HS-27A (cell line): ENCODE results near the gene RTBDN.

ENCODE experiments used
- DNase-seq: peaks from one replicate; pipeline ENCODE4 v3.0.0-alpha.2; 2012; ENCODE audit warnings: low read depth, missing footprints

RTBDN gene

DNA sequence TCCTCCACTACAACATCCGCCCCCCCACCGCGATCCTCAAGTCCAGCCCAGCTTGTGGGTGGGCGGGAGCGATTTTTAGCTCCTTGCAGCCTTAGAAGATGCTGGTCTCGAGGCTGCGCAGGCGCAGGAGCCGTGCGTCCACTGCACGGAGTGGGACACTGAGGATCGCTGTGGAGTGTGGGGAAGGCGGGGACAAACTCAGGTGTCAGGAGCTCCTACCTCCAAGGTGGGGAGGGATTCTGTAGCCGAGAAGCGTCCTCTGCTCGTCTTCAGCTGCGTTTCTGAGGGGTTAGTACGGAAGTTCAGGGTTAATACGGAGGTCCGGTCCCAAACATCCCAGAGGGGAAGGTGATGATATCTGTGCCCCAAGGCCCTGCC is at the start of gene RTBDN:
Gene RTBDN, minus strand, starts transcription at position 14 of the 378 bp plus-strand sequence. CDS start 4,600 bp downstream, outside the sequence.
- DNase-seq, result no peak

DNA sequence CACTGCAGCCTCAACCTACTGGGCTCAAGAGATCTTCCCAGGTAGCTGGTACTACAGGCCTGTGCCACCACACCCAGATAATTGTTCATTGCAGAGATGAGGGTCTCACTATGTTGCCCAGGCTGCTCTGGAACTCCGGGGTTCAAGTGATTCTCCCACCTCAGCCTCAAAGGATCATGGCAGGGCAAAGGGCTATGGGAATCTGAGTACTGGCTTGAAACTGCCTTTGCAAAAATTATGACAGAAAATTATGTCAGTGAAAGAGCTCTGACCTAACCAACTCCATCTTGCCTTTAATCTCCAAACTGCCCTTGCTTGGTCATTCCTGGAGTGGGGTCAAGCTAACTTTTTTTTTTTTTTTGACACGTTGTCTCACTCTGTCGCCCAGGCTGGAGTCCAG is 48.2 kb upstream of the RTBDN start:
- DNase-seq, result no peak

DNA sequence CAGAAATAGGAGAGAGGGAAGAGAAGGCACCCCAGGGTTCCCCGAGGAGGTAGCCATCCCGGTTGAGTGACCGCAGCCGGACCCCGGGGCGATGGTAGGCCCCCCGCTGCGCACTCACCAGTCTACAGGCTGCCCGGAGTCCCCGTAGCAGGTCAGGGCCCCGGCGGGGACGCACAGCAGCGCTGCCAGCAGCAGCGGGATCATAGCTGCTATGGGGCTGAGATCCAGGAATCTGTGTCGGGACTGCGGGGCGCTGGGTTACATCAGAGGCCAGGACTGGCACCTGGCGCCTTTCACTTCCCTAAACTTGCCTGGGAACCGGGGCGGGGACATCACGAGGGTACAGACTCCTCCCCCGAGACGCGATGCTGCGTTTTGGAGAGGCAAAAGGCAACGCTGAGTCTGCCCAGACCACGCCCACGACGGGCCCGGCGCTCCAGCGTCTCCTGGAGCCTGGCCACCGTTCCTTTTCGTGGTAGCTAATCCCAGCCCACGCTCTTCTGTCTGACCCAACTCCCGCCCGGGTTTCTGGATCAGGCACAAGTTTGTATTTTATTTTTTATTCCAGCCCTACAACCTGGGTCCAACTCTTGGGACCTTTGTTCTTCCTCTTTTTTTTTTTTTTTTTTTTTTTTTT is 46.9 kb upstream of the RTBDN start, which contains the start of gene DNASE2:
Gene DNASE2, minus strand, starts transcription at position 278 of the 637 bp plus-strand sequence. Its CDS starts 74 bp downstream, at position 204.
- peak; percentile 76 for DNase-seq

DNA sequence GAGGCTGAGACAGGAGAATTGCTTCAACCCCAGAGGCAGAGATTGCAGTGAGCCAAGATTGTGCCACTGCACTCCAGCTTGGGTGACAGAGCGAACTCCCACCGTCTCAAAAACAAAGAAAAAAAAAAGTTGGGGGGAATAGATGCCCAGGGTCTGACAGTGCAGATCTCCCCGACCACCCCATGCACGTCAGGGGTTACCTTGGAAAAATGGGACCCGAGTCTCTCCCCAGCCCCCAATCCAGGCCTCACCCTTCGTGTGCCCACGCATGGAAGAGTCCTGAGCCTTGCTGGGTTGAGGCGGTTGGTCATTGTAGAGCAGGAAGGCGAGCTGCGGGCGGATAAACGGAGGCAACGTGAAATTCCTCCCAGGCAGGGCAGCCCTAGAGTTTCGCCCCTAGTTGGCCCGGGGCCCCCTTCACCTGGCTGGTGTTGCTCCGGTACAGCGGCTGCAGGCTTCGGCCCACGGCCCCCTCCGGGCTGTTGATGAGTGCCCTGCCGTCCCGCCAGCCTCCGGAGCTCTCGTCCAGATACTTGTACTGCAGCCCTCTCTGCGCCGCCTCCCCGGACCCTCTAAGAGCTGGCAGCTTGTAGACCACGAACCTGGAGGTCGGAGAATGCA is 46.3 kb upstream of the RTBDN start:
- DNase-seq, result no peak

DNA sequence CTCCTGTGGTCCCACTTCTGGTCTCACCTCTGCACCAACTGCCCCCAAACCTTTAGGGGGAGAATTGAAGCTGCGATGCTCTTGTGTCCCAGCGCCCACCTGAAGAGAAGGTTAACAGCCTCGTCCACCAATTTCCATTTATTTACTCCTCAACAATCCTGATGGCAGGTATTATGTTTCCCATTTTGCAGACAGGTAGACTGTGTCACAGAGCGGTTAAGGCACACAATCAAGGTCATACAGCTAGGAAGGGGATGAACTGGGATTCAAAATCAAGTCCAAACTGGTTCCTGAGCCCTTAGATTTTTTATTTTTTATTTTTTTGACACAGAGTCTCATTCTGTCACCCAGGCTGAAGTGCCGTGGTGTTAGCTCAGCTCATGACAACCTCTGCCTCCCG is 40.7 kb upstream of the RTBDN start:
- DNase-seq, result no peak

DNA sequence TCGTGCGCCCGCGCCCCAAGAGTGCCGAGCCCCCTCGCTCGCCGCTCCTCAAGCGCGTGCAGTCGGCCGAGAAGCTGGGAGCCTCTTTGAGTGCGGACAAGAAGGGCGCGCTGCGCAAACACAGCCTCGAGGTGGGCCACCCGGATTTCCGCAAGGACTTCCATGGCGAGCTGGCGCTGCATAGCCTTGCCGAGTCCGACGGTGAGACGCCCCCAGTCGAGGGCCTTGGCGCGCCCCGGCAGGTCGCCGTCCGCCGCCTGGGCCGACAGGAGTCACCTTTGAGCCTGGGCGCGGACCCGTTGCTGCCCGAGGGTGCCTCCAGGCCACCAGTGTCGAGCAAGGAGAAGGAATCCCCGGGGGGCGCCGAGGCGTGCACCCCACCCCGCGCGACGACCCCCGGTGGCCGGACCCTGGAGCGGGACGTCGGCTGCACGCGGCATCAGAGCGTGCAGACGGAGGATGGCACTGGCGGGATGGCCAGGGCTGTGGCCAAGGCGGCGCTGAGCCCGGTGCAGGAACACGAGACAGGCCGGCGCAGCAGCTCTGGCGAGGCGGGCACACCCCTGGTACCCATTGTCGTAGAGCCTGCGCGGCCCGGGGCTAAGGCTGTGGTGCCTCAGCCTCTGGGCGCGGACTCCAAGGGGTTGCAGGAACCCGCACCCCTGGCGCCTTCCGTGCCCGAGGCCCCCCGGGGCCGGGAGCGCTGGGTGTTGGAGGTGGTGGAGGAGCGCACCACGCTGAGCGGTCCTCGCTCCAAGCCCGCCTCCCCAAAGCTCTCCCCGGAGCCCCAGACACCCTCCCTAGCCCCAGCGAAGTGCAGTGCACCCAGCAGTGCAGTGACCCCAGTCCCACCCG is 39.7 kb upstream of the RTBDN start:
- DNase-seq, result no peak

DNA sequence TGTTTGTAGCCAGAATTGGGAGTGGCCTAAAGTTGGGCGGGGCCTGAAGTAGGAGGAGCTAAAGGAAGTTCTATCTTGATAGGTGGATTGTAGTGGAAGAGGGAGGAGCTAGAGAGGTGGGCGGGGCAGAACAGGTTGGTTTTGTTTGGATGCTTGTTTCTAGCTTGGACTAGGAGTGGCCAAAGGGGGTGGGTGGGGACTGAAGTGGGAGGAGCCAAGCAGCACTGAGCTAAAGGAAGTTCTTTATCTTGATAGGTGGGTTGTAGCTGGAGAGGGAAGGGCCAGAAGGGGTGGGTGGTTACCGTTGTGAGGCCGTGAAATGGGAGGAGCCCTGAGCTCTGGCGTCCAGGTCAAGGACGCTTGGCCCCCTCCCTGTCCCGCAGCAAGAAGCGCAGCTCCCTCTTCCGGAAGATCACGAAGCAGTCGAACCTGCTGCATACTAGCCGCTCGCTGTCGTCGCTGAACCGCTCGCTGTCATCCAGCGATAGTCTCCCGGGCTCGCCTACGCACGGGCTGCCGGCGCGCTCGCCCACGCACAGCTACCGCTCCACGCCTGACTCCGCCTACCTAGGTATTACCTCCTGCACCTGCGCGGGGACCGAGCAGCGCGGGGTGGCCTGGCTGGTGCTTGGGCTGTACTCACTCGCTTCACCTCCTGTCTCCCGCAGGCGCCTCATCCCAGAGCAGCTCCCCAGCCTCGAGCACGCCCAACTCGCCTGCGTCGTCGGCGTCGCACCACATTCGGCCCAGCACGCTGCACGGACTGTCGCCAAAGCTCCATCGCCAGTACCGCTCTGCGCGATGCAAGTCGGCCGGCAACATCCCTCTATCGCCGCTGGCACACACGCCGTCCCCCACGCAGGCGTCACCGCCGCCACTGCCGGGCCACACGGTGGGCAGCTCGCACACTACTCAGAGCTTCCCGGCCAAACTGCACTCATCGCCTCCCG is 38.8 kb upstream of the RTBDN start:
- DNase-seq, result no peak

DNA sequence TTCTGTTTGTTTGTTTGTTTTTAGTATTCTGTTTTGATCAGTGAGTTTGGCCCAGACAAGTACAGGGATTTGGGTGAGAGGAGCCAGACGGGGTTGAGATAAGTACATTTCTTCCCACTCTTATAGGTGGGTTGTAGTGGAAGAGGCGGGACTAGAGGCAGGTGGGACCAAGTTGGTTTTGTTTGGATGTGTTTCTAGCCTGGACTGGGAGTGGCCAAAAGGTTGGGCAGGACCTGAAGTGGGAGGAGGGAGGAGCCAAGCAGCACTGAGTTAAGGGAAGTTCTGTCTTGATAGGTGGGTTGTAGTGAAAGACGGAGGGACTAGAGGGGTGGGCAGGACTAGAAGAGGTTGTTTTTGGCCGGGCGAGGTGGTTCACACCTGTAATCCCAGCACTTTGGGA is 37.9 kb upstream of the RTBDN start:
- no peak for DNase-seq

DNA sequence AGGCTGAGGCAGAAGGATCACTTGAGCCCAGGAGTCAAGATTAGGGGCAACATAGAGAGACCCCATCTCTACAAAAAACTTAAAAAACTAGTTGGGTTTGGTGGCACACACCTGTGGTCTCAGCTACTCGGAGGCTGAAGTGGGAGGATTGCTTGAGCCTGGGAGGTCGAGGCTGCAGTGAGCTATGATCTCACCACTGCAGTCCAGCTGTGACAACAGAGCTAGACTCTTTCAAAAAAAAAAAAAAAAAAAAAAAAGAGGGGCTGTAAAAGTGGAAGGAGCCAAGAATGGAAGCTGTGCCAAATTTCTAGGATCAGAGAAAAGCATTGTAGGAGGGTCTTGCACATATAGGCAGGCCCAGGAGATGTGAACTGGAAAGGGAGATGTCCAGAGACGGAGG is 37.3 kb upstream of the RTBDN start:
- DNase-seq, result no peak

DNA sequence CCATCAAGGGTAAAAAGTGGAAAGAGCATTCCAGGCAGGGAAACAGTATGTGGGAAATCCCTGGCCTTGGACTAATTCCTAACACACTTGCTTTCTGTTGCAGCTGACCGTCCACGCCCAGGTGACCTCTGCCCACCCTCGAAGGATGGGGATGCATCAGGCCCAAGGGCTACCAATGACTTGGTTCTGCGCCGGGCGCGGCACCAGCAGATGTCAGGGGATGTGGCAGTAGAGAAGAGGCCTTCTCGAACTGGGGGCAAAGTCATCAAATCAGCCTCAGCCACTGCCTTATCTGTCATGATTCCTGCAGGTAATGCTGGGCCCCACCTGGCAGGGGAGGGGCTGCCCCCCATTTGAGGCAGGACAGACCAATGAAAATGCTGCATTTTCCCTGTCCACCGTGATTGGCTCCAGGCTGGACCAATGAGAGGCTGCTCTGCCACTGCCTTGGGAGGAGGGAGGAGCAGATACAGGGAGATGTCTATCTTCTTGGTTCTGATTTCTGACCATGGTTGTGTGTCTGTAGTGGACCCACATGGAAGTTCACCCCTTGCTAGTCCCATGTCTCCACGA is 34.2 kb upstream of the RTBDN start:
- DNase-seq, result no peak

DNA sequence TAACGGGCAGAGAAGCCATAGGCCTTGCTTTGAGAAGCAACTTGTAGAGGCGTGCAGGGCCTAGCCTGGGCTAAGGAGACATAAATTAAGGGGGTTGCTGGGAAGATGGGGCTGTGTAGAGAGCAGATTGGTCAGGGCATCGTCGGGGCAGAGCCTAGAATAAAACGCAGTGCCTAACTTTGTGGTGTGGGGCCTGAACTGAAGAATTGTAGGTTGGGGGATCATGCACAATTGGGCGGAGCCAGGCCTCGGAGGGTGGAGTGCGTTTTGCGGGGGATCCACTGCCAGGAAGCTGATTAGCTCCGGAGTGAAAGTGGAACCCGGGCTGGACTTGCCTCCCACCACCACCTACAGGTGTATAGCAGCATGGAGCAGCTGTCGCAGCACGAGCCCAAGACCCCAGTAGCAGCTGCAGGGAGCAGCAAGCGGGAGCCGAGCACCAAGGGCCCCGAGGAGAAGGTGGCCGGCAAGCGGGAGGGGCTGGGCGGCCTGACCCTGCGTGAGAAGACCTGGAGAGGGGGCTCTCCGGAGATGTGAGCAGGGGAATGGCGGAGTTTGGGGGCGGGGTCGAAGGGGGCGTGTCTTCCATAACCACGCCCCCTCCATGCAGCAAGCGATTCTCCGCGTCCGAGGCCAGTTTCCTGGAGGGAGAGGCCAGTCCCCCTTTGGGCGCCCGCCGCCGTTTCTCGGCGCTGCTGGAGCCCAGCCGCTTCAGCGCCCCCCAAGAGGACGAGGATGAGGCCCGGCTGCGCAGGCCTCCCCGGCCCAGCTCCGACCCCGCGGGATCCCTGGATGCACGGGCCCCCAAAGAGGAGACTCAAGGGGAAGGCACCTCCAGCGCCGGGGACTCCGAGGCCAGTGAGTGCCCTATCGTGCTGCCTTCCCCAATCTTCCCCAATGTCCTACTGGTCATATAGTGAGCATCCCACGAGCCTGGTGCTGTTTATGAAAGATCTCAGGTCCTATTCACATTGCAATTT is 33.0 kb upstream of the RTBDN start:
- DNase-seq, result no peak

DNA sequence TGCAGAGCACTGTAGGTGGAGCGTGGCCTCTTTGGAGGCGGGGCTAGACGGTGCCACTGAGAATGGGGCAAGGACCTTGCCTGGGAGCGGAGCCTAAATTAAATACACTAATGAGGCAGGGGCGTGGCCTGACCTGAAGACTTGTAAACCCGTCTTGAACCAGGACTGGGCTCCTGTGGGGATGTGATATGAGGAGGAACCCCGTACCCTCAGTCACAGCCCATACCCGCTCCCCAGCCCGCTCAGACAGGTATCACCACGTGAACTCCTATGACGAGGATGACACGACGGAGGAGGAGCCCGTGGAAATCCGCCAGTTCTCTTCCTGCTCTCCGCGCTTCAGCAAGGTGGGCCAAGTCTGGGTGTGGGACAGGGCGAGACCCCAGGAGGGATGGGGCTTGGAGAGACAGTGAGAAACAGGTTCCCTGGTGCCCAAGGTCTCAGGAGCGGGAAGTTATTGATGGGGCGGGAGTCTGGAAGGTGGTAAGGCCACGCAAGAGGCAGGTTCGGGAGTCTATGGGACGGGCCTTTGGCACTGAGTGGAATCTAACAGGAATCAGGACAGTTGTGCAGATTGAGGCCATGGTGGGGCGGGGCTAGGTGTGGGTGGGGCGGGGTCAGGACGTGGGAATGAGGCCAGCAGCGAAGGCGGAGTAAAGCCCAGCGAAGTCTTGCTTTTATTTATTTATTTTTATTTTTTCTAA is 32.2 kb upstream of the RTBDN start:
- no peak for DNase-seq

DNA sequence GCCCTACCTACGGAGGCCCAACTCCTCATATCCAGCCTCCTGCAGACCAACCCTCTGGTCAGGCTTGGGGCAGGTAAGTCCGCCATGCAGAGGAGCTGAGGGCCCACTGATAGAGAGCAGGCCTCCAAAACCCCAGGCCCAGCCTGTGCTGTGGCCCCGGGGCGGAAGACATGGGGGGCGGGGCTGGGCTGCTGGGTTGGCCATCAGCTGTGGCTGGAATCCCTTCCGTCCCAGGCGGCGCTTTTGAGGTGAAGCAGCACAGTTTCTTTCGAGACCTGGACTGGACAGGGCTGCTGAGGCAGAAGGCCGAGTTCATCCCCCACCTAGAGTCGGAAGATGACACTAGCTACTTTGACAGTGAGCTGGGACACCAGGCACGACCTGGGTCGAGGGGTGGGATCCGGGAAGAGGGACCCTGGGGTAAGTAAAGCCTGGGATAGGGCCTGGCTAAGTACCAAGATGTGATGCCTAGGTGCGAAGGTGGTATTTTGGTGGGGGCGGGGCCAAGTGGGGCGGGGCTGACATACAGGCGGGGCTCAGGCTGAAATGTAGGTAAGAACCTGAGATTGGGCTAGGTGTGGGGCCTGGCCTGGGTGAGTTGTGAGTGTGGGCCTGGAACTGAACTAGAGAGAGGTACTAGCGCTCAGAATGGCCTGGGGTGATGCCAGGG is 31.5 kb upstream of the RTBDN start:
- DNase-seq, result no peak

DNA sequence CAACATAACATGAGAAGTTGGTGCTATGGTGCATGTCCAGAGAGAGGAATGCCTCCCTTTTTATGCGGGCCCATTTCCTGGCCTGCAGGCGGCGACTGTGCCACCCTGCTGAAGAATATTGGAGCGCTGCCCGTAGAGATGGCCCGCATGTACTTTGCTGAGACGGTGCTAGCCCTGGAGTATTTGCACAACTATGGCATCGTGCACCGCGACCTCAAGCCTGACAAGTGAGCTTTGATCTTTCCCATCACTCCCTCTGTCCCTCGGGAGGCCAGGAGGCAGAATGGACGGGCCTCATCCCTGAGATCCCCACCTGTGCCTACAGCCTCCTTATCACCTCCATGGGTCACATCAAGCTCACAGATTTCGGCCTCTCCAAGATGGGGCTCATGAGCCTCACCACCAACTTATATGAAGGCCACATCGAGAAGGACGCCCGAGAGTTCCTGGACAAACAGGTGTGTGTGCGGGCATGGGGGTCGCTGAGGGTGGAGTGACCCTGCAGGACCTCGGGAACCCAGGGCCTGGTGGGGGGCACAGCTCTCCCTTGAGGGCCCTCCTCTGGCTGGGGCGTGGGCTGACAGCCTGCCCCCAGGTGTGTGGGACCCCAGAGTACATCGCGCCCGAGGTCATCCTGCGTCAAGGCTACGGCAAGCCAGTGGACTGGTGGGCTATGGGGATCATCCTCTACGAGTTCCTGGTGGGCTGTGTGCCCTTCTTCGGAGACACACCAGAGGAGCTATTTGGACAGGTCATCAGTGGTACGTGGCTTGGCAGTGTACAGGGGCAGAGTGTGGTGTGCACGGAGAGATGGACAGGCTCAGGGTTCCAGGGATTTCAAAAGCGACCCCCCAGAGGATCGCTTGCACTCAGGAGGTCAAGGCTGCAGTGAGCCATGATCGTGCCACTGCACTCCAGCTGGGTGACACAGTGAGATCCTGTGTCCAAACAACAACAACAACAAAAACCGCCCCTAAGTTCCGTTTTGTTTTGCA is 30.6 kb upstream of the RTBDN start:
- DNase-seq, result no peak

DNA sequence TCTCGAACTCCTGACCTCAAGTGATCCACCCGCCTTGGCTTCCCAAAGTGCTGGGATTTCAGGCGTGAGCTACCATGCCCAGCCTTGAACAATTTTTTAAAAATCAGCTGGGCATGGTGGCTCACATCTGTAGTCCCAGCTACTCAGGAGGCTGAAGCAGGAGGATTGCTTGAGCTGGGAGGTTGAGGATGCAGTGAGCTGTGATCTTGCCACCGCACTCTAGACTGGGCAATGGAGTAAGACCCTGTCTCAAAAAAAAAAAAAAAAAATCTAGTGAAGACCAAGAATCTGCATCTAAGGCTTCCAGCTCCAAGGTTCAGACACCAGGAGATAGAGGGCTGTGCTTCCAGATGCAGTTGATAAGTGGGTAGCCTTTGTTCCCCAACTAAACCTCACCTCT is 29.8 kb upstream of the RTBDN start:
- no peak for DNase-seq

DNA sequence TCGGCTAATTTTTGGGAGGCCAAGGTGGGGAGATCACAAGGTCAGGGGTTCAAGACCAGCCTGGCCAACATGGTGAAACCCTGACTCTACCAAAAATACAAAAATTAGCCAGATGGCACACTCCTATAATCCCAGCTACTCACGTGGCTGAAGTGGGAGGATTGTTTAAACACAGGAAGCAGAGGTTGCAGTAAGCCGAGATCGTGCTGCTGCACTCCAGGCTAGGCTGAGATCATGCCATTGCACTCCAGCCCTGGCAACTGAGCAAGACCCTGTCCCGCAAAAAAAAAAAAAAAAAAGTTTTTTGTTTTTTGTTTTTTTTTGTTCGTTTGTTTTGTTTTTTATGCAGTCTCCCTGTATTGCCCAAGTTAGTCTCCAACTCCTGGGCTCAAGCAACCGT is 25.2 kb upstream of the RTBDN start:
- DNase-seq, result no peak

DNA sequence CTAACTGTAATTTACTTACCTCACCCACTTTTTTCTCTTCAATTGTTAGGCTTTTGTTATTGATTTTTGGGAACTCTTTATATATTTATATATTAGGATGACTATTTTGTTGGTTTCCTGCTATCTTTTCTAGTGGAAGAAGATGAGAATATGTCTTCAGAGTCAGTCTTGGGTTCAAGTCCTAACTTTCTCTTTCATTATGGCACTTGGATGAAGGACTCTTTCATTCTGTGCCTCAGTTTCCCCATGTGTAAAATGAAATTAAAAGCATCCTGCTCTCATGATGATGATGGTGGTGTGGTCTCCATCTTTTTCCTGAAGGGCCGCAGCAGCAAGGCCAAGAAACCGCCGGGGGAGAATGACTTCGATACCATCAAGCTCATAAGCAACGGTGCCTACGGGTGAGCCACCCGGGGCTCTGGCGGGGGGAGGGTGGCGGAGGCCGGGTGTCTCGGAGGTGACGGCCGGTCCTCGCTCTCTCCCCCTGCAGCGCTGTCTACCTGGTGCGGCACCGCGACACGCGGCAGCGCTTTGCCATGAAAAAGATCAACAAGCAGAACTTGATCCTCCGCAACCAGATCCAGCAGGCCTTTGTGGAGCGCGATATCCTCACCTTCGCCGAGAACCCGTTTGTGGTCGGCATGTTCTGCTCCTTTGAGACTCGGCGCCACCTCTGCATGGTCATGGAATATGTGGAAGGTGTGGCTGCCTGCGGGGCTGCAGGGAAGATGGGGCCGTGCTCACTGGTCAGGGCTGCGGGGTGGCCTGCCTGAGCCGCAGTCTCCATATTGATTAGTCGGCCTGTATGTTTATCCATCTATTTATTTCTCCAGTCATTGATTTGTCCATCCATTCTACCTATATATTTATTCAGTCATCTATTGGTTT is 23.9 kb upstream of the RTBDN start:
- no peak for DNase-seq
